GM12878 (cell line): ENCODE measurements around the gene DLG4. TPM values are rescaled to one million over a fixed set of nuclear protein-coding genes. Genes with fewer than 3 reads are reported as not detected.

Experiments
- ASH2L ChIP-seq: fragments of 300-600, 200-600 bp; sonication (generic); IDR thresholded peaks from 2 replicates; pipeline ENCODE4 v1.6.1; 2017; ENCODE audit warnings: low read depth, mild to moderate bottlenecking, borderline replicate concordance
- CBX3 ChIP-seq: fragments of 200-600 bp; sonication (generic); IDR thresholded peaks from 2 replicates; pipeline ENCODE4 v1.6.1; 2016; ENCODE audit warnings: low read depth, borderline replicate concordance
- CEBPB ChIP-seq, 2 experiments: fragments of 150-350 bp in 1 of 2; IDR thresholded peaks; 2 replicates each; pipeline ENCODE4 v1.6.1; 2012 to 2014; ENCODE audit warnings: low read depth in 2 of 2, low read length in 2 of 2, borderline replicate concordance in 1 of 2, inconsistent platforms in 1 of 2
- CHD1 ChIP-seq: IDR thresholded peaks from 2 replicates; pipeline ENCODE4 v1.6.1; 2012; ENCODE audit warnings: low read depth, low read length, improper control_type of control experiment
- CREM ChIP-seq: IDR thresholded peaks from 2 replicates; pipeline ENCODE4 v1.6.1; 2014; ENCODE audit warnings: antibody characterized with exemption, low read depth
- DPF2 ChIP-seq: fragments of 450-650 bp; IDR thresholded peaks from 2 replicates; pipeline ENCODE4 v1.6.1; 2017; ENCODE audit warnings: mild to moderate bottlenecking
- EP300 ChIP-seq, 2 experiments: fragments of 150-350 bp in 1 of 2; IDR thresholded peaks; 2 replicates each; pipeline ENCODE4 v1.6.1; 2011 to 2012; ENCODE audit warnings: low read depth in 2 of 2, low read length in 2 of 2, borderline replicate concordance in 1 of 2, improper control_type of control experiment in 1 of 2, inconsistent platforms in 1 of 2; ENCODE audit not compliant: control insufficient read depth in 1 of 2
- FOXM1 ChIP-seq: IDR thresholded peaks from 2 replicates; pipeline ENCODE4 v1.6.1; 2012; ENCODE audit warnings: low read depth, mild to moderate bottlenecking, inconsistent platforms, low read length, moderate library complexity
- HDGF ChIP-seq: fragments of 450-650 bp; IDR thresholded peaks from 2 replicates; pipeline ENCODE4 v1.6.1; 2016; ENCODE audit warnings: antibody characterized with exemption
- JUNB ChIP-seq: IDR thresholded peaks from 2 replicates; pipeline ENCODE4 v1.6.1; 2016; ENCODE audit warnings: antibody characterized with exemption, mild to moderate bottlenecking
- NFXL1 ChIP-seq: fragments of 450-650 bp; IDR thresholded peaks from 2 replicates; pipeline ENCODE4 v1.6.1; 2017; ENCODE audit warnings: antibody characterized with exemption, mild to moderate bottlenecking, borderline replicate concordance
- NR2C2 ChIP-seq: IDR thresholded peaks from 2 replicates; pipeline ENCODE4 v1.6.1; 2011; ENCODE audit warnings: borderline replicate concordance, low read depth; ENCODE audit not compliant: control insufficient read depth, insufficient read length
- PAX5 ChIP-seq: IDR thresholded peaks from 2 replicates; pipeline ENCODE4 v1.6.1; 2011; ENCODE audit warnings: low read depth, low read length, borderline replicate concordance
- PAX8 ChIP-seq: fragments of 450-650 bp; IDR thresholded peaks from 2 replicates; pipeline ENCODE4 v1.6.1; 2017; ENCODE audit warnings: mild to moderate bottlenecking, moderate library complexity
- POLR2AphosphoS2 ChIP-seq: IDR thresholded peaks from 2 replicates; pipeline ENCODE4 v1.6.1; 2011; ENCODE audit warnings: low read depth, mild to moderate bottlenecking, low read length, improper control_type of control experiment, moderate library complexity
- POLR2AphosphoS5 ChIP-seq: IDR thresholded peaks from 2 replicates; pipeline ENCODE4 v1.6.1; 2011; ENCODE audit warnings: mild to moderate bottlenecking, low read length, inconsistent platforms
- RELA ChIP-seq: fragments of 450-650 bp; IDR thresholded peaks from 2 replicates; pipeline ENCODE4 v1.8.0; 2014; ENCODE audit warnings: borderline replicate concordance; ENCODE audit not compliant: partially characterized antibody
- SMAD5 ChIP-seq: IDR thresholded peaks from 2 replicates; pipeline ENCODE4 v1.6.1; 2016; ENCODE audit warnings: antibody characterized with exemption, low read depth
- SMARCA5 ChIP-seq: fragments of 450-650 bp; IDR thresholded peaks from 2 replicates; pipeline ENCODE4 v1.6.1; 2017; ENCODE audit warnings: mild to moderate bottlenecking
- SMC3 ChIP-seq: IDR thresholded peaks from 2 replicates; pipeline ENCODE4 v1.6.1; 2011; ENCODE audit warnings: low read length, improper control_type of control experiment, borderline replicate concordance
- SREBF2 ChIP-seq: IDR thresholded peaks from 2 replicates; pipeline ENCODE4 v1.6.1; 2012; ENCODE audit warnings: mild to moderate bottlenecking, low read length
- SRF ChIP-seq, 2 experiments: IDR thresholded peaks; 2 replicates each; pipeline ENCODE4 v1.6.1; 2011; ENCODE audit warnings: low read depth in 2 of 2, low read length in 2 of 2, mild to moderate bottlenecking in 1 of 2, moderate library complexity in 1 of 2
- SUZ12 ChIP-seq: fragments of 200-600 bp; sonication (generic); IDR thresholded peaks from one replicate; pipeline ENCODE4 v1.6.1; 2018; ENCODE audit warnings: antibody characterized with exemption, mild to moderate bottlenecking; ENCODE audit not compliant: unreplicated experiment
- TCF7 ChIP-seq: IDR thresholded peaks from 2 replicates; pipeline ENCODE4 v1.6.1; 2014; ENCODE audit warnings: antibody characterized with exemption, borderline replicate concordance
- ZNF274 ChIP-seq: IDR thresholded peaks from one replicate; pipeline ENCODE4 v1.8.0; 2011; ENCODE audit not compliant: insufficient read length, insufficient read depth
- ZNF384 ChIP-seq: IDR thresholded peaks from 2 replicates; pipeline ENCODE4 v1.6.1; 2012; ENCODE audit warnings: low read depth, mild to moderate bottlenecking, low read length, improper control_type of control experiment, borderline replicate concordance
- ZSCAN29 ChIP-seq: fragments of 450-650 bp; IDR thresholded peaks from 2 replicates; pipeline ENCODE4 v1.6.1; 2017; ENCODE audit warnings: mild to moderate bottlenecking, moderate library complexity
- polyA plus RNA-seq, 11 experiments: library from polyadenylated mRNA; depleted of rRNA in 4 of 11; unstranded in 6 of 11; stranded (reverse) in 5 of 11; fragments of >200 nt; fragmentation: Nextera tagmentation in 4 of 11; fragmentation: Illumina TruSeq in 1 of 11; extraction: Ambion mirVana in 4 of 11; extraction: Trizol in 1 of 11; gene quantifications; 1 replicate in 1 of 11; 2 replicates in 10 of 11; pipeline versions ENCODE4 v1.2.1 to v1.2.3, GENCODE V29; 2011 to 2016; ENCODE audit warnings: inconsistent platforms in 2 of 11, missing spikeins in 2 of 11, low read depth in 1 of 11
- total RNA-seq, 4 experiments: library from RNA; depleted of rRNA in 3 of 4; stranded (reverse); fragments of >200 nt in 3 of 4; fragmentation: Illumina TruSeq in 1 of 4; extraction: Trizol in 1 of 4; gene quantifications; 2 replicates each; pipeline versions ENCODE4 v1.2.1 to v1.2.3, GENCODE V29; 2013 to 2021
- TF ChIP-seq, protein P1 (sequence below): IDR thresholded peaks from 2 replicates; pipeline ENCODE4 v1.6.1; 2012; ENCODE audit warnings: low read length, inconsistent platforms
- TF ChIP-seq, protein P2 (sequence below): IDR thresholded peaks from 2 replicates; pipeline ENCODE4 v1.6.1; 2012; ENCODE audit warnings: low read depth, low read length, improper control_type of control experiment

DLG4 gene
- total and polyA plus RNA-seq, 10 of the 15 experiments (the other 5 are each of a cell fraction or from before 2014, with no cell fraction given), result 0.07 to 4.1 (median 1.3) TPM

- TF ChIP-seq, protein P1, sequence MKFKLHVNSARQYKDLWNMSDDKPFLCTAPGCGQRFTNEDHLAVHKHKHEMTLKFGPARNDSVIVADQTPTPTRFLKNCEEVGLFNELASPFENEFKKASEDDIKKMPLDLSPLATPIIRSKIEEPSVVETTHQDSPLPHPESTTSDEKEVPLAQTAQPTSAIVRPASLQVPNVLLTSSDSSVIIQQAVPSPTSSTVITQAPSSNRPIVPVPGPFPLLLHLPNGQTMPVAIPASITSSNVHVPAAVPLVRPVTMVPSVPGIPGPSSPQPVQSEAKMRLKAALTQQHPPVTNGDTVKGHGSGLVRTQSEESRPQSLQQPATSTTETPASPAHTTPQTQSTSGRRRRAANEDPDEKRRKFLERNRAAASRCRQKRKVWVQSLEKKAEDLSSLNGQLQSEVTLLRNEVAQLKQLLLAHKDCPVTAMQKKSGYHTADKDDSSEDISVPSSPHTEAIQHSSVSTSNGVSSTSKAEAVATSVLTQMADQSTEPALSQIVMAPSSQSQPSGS, result no peak
- TF ChIP-seq NR2C2 (no peak), CHD1 (no peak), TCF7 (no peak), ZSCAN29 (no peak), SMC3 (no peak), CBX3 (no peak), PAX8 (peak; percentile 48; the same call in 1 of the 2 replicates), EP300 (IDR thresholded peaks at IDR 0.05; ENCODE audit: borderline replicate concordance in 1 of 2, control insufficient read depth in 1 of 2, low read depth in 2 of 2, low read length in 2 of 2) (no peak), POLR2AphosphoS2 (peak; percentile 98), NFXL1 (no peak), PAX5 (peak; percentile 62; the same call in 1 of the 2 replicates), POLR2AphosphoS5 (peak; percentile 88), CEBPB (IDR thresholded peaks at IDR 0.05; ENCODE audit: borderline replicate concordance in 1 of 2, low read depth in 2 of 2, low read length in 2 of 2) (no peak), JUNB (no peak), ZNF274 (no peak), ASH2L (no peak), DPF2 (peak; percentile 82), CREM (peak; percentile 60; the same call in 1 of the 2 replicates), SREBF2 (no peak), FOXM1 (no peak), SMAD5 (no peak; the same call in 1 of the 2 replicates), HDGF (peak; percentile 75; the same call in 1 of the 2 replicates), SUZ12 (no peak), SMARCA5 (no peak), RELA (peak; percentile 99), SRF (IDR thresholded peaks at IDR 0.05; ENCODE audit: low read depth in 2 of 2, low read length in 2 of 2) (0 out of 4 replicates have a peak, but pooled peaks of 1 of the 2 experiments have one; percentile 4), ZNF384 (no peak)
- TF ChIP-seq, protein P2, sequence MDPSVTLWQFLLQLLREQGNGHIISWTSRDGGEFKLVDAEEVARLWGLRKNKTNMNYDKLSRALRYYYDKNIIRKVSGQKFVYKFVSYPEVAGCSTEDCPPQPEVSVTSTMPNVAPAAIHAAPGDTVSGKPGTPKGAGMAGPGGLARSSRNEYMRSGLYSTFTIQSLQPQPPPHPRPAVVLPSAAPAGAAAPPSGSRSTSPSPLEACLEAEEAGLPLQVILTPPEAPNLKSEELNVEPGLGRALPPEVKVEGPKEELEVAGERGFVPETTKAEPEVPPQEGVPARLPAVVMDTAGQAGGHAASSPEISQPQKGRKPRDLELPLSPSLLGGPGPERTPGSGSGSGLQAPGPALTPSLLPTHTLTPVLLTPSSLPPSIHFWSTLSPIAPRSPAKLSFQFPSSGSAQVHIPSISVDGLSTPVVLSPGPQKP, result 0 out of 2 replicates have a peak, but pooled peaks have one; percentile 4
Observed at GRCh38 chr17:7234083-7234951, 14.7 kb upstream of the DLG4 start, which contains the start of gene DVL2 (continued).
